ENCODE measurements around the gene DUSP3. TPM values are rescaled to one million over a fixed set of nuclear protein-coding genes. Genes with fewer than 3 reads are reported as not detected.
"Not testable (repeated sequence)": the region's sequence is repeated elsewhere in the genome, so short reads cannot be mapped to it uniquely, and the experiment has no call there.

DUSP3 gene
- total RNA-seq, 1 donor from 2014 or later, result 100.0 TPM

GRCh38 chr17:43800736-43801135 lies 22.0 kb upstream of the DUSP3 start:
- intact Hi-C loops (cut with DNase I), result no loop called here
- TF ChIP-seq CTCF (IDR thresholded peaks at IDR 0.05), result no peak
- Histone ChIP-seq H3K9me3 (no peaks in the 10 kb centered on the region), H3K4me3 (no peak overlapping the region), H3K27me3 (no peaks in the 10 kb centered on the region), H3K36me3 (peaks cover 4% of the 10 kb centered on the region), H3K27ac (no peak overlapping the region), H3K4me1 (peaks cover 5% of the 10 kb centered on the region)
- DNase-seq, result no peak
- ATAC-seq, result no peak

DNA sequence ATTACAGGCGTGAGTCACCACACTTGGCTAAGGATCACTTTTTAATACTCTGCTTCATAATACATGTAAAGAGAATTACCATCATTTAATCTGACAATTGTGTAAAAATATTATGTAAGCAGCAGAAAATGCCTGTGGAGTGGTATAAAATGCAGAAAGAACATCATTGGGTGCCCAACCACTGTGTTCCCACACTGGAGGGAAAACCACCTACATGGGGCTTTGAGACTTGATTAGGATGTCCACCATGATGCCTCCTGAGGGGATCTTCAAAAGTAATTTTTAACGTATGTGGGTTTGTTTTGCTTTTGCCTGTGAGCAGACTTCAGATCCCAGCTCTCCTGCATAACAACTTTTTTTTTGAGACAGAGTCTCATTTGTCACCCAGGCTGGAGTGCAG lies 20.3 kb upstream of the DUSP3 start:
- Histone ChIP-seq H3K4me1 (peaks cover 5% of the 10 kb centered on the region), H3K27ac (no peak overlapping the region), H3K27me3 (no peaks in the 10 kb centered on the region), H3K4me3 (no peak overlapping the region), H3K36me3 (peaks cover 4% of the 10 kb centered on the region), H3K9me3 (no peaks in the 10 kb centered on the region)
- DNase-seq, result no peak
- ATAC-seq, result no peak
- intact Hi-C loops (cut with DNase I), result no loop called here
- TF ChIP-seq CTCF (IDR thresholded peaks at IDR 0.05), result no peak

GRCh38 chr17:43798024-43798423 lies 19.2 kb upstream of the DUSP3 start:
- H3K36me3 ChIP-seq; H3K4me3 ChIP-seq; H3K27me3 ChIP-seq; ATAC-seq; H3K9me3 ChIP-seq; intact Hi-C loops (cut with DNase I); H3K27ac ChIP-seq; H3K4me1 ChIP-seq: not testable (repeated sequence)
- peak; percentile 85 for DNase-seq

- H3K27ac ChIP-seq; H3K4me3 ChIP-seq; H3K9me3 ChIP-seq; H3K27me3 ChIP-seq; H3K4me1 ChIP-seq; DNase-seq; ATAC-seq; intact Hi-C loops (cut with DNase I); H3K36me3 ChIP-seq: not testable (repeated sequence)
Observed at GRCh38 chr17:43792668-43793067, 13.9 kb upstream of the DUSP3 start.

DNA sequence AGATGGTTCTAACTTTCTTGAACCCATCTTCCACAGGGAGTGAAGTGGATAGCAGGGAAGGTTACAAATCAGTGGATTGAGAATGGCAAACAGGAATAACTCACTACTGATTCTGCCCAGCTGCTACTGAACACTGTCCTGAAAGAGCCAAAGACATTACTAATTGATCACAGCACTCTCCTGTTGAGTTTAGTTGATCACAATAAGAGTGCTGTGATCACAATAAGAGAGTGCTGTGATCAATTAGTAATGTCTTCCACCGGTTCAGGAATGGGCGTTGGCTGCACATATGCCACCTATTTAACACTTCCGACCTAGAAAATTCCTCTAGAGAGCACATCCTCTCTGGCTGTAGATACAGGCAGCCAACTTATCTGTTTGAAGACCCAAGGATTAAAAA lies 12.8 kb upstream of the DUSP3 start:
- no peaks in the 10 kb centered on the region for H3K36me3 ChIP-seq
- no peak overlapping the region for H3K4me3 ChIP-seq
- H3K9me3 ChIP-seq, result no peaks in the 10 kb centered on the region
- DNase-seq (no peak), ATAC-seq (peak; percentile 76)
- no peaks in the 10 kb centered on the region for H3K27me3 ChIP-seq
- no peak for TF ChIP-seq CTCF (IDR thresholded peaks at IDR 0.05)
- H3K4me1 ChIP-seq, result no peaks in the 10 kb centered on the region
- no peak overlapping the region for H3K27ac ChIP-seq
- intact Hi-C loops (cut with DNase I), result no loop called here

DNA sequence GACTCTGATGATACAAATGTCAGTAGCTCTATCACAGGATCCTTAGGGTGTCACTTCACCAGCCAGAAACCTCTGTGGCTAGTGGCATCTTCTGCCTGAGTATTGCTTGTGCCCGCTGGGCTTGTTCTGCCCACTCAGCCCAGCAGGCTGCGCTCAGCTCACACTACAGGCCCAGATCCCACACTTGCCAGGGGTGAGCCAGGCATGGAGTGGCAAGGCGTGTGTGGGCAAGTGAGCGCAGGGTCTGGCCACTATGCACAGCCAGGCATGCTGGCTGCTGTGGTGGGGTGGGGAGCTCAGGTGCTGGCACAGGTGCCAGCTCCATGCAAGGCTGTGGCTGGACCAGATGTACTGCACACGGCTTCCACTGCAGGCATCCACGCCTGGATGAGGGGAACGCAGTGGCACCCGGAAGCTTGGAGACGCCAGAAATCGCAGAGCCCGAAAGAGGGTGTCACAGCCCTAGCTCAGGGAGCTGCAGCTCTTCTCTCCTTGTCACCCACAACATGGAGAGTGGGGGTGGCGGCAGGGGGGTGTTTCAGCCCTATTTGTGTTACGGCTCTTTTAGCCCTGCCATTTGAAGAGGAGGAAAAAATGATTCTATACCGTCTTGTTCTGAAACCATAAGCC lies 11.6 kb upstream of the DUSP3 start:
- no peaks in the 10 kb centered on the region for H3K9me3 ChIP-seq
- intact Hi-C loops (cut with DNase I), result no loop called here
- H3K4me1 ChIP-seq, result no peaks in the 10 kb centered on the region
- peak; percentile 57 for ATAC-seq
- peak; percentile 18 for TF ChIP-seq CTCF (IDR thresholded peaks at IDR 0.05)
- DNase-seq, result no peak
- H3K4me3 ChIP-seq, result no peak overlapping the region
- H3K27ac ChIP-seq, result no peak overlapping the region
- H3K36me3 ChIP-seq, result no peaks in the 10 kb centered on the region
- no peaks in the 10 kb centered on the region for H3K27me3 ChIP-seq

DNA sequence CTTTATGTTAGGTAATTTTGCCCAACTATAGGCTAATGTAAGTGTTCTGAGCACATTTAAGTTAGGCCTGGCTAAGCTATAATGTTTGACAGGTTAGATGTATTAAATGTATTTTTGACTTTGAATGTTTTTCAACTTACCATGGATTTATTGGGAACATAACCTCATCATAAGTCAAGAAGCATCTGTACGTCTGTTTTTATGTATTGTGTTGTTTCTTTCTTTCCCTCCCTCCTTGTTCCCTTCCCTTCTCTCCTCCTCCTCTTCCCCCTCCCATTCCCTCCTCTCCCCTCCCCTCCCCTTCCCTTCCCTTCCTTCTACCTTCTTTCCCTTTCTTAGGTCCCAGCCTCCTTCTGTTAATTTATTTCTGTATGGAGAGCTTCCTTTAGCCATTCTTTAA lies 10.7 kb upstream of the DUSP3 start:
- DNase-seq, result no peak
- H3K9me3 ChIP-seq, result no peaks in the 10 kb centered on the region
- ATAC-seq, result no peak
- no peak for TF ChIP-seq CTCF (IDR thresholded peaks at IDR 0.05)
- intact Hi-C loops (cut with DNase I), result loop anchor here (10.0 kb wide), 1 partner anchor 55 kb away; the partner anchor contains the start of gene CD300LG
- no peak overlapping the region for H3K4me3 ChIP-seq
- no peaks in the 10 kb centered on the region for H3K27me3 ChIP-seq
- no peaks in the 10 kb centered on the region for H3K4me1 ChIP-seq
- no peaks in the 10 kb centered on the region for H3K36me3 ChIP-seq
- no peak overlapping the region for H3K27ac ChIP-seq
